ENCODE data around the gene CDR2L.

Gene CDR2L

DNA sequence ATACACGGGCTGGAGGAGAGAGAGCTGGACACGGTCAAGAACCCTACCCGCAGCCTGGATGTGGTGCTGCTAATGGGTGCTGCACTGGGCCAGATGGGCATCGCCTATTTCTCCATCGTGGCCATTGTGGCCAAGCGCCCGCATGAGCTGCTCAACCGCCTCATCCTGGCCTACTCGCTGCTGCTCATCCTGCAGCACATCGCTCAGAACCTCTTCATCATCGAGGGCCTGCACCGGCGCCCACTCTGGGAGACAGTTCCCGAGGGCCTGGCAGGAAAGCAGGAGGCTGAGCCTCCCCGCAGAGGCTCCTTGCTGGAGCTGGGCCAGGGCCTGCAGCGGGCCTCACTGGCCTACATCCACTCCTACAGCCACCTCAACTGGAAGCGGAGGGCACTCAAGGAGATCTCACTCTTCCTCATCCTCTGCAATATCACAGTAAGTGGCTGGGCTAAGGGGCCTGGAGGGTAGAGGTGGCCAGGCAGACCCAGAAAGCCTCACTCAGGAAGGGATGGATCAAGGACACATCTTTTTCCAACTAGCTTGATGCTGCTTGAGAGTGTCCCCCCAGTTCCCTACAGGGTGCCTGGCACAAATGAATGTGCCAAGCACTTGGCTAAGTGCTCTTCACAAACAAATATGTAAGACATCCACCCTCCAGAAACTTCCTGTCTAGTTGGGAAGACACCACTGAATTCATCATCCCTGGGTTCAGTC is 40.2 kb upstream of the CDR2L start:
- no peak for DNase-seq (ENCODE audit: extremely low read depth, low read depth)
- TF ChIP-seq, protein P1, sequence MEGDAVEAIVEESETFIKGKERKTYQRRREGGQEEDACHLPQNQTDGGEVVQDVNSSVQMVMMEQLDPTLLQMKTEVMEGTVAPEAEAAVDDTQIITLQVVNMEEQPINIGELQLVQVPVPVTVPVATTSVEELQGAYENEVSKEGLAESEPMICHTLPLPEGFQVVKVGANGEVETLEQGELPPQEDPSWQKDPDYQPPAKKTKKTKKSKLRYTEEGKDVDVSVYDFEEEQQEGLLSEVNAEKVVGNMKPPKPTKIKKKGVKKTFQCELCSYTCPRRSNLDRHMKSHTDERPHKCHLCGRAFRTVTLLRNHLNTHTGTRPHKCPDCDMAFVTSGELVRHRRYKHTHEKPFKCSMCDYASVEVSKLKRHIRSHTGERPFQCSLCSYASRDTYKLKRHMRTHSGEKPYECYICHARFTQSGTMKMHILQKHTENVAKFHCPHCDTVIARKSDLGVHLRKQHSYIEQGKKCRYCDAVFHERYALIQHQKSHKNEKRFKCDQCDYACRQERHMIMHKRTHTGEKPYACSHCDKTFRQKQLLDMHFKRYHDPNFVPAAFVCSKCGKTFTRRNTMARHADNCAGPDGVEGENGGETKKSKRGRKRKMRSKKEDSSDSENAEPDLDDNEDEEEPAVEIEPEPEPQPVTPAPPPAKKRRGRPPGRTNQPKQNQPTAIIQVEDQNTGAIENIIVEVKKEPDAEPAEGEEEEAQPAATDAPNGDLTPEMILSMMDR (IDR thresholded peaks at IDR 0.05; ENCODE audit: low read depth, low read length) = no peak

DNA sequence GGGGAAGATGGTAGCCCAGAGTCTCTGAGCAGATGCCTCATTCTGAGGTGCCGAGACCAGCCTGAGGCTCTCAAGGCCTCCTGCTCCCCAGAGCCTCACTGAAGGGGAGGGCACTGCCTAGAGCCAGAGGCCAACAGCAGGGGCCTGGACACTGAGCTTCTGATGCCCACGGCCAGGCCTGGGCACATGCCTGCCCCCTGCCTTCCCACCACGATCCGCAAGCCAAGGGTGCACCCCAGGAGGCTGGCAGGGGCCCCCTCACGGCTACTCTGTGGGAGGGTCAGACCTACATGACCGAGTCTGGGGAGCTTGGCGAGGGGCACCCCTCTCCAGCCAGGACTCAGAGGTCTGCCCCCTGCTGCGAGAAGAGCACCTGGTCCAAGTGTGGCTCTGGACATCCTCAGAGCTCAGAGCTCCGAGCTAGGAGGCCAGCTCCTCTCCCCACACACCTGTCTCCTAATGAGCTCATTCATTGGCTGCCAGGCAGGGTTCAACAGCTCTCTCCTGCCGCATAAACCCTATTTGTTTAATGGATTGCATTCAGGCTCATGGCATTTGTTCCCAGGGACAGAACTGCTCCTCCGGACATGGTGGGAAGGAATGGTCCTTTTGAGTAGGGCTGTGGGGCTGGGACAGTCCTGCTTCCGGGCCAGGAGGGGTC is 37.8 kb upstream of the CDR2L start:
- no peak for DNase-seq (ENCODE audit: extremely low read depth, low read depth)
- TF ChIP-seq, protein P1 (IDR thresholded peaks at IDR 0.05; ENCODE audit: low read depth, low read length) = no peak

DNA sequence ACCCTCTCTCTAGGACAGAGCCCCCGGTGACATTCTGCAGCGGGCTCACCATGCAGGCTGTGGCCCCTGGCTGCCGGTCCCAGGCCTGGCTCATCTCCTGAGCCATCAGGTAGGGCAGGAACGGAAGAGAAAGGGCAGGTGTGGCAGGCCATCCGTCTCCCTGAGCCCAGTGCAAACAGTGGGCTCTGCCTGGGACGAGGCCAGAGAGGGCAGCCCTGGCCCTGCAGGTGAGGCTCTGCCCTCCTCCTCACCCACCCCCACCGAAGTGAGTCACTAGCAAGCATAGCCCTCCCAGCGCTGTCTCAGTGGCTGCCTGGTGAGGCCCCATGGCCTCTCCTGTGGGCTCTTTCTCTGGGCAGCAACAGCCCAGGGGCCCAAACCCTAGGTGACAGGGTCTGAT is 37.2 kb upstream of the CDR2L start:
- DNase-seq (ENCODE audit: extremely low read depth, low read depth) = no peak
- TF ChIP-seq, protein P1 (IDR thresholded peaks at IDR 0.05; ENCODE audit: low read depth, low read length) = no peak

DNA sequence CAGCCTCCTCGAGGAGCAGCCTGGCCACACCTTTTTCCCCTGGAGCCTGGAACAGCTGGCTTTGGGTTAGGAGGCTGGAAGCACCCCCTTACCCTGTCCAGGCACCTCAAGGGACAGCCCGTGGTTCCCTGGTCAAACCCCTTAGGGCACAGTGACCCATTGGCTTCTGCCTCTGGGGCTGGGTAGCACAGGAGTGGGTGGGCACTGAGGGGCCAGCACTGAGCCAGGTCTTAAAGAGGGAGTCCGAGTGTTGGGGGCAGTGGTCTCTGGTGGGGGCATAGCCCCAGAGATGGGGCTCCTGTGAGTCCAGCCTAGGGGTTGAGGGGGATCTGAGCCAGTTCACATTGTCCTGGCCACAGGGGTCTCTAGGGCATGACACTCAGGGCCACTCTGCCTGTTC is 36.4 kb upstream of the CDR2L start:
- no peak for DNase-seq (ENCODE audit: extremely low read depth, low read depth)
- TF ChIP-seq, protein P1 (IDR thresholded peaks at IDR 0.05; ENCODE audit: low read depth, low read length) = no peak

DNA sequence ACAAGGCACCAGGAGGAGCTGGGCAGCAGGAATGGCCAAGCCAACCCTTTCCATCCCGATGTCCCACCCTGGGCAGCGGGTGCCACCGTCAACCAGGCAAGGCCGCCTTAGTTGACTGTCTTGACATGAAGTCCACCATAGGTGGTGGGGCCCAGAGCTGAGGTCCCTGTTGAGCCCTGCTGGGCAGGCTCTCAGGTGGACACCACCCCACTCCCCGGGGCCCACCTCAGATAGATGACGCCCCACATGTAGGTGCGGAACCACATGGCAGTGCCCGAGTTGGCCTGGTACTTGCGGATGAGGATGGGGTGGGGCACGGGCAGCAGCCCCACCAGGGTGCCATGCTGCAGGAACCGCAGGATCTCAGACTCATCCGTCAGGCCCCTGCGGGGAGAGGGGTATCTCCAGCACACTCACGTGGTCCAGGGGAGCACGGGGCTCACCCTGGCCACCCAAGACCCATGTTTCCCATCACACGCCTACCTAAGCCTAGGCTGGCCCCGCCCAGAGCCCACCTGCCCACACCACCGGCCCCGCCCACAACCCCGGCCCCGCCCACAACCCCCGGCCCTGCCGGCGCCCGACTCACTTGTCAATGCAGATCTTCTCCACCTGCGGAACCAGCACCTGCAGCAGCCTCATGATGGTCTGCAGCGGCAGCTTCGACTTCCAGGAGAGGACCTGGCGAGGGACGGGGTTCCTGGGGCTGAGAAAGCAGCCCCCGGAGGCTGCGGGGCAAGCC is 35.6 kb upstream of the CDR2L start:
- DNase-seq (ENCODE audit: extremely low read depth, low read depth) = no peak
- TF ChIP-seq, protein P1 (IDR thresholded peaks at IDR 0.05; ENCODE audit: low read depth, low read length) = no peak

DNA sequence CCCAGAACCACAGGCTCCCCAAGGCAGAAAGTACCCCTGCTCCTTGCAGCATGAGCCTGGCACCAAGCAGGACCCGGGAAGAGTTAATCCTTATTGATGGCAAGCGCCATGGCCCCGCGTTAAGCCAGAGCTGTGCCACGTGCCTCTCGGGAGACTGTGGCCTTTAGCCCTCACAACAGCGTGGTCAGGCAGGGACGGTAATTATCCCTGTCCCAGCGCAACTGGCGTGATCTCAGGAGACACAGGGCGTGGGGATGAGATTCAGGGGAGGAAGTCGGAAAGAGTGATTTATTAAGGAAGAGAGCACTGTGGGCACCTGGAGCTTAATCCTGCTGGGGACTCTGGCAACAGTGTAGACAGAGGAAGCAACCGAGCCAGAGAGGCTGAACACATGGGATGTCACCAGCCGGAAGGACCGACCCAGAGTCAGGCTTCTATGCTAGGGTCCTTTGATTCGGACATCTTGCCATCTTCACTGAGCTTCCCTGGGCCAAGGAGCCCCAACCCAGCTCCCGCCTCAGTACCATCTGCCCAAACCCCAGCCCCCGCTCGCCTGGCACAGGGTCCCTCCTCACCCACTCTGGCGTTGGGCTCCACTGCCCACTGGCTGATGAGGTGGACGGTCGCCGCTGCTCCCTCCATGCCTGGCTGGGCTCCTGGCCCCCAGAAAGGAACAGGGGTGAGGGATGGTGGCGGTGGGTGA is 34.9 kb upstream of the CDR2L start:
- TF ChIP-seq, protein P1 (IDR thresholded peaks at IDR 0.05; ENCODE audit: low read depth, low read length) = no peak
- no peak for DNase-seq (ENCODE audit: extremely low read depth, low read depth)
